Skin of body (tissue), 2 donors: Measurements from ENCODE around the gene PPP1R37. TPM values are rescaled to one million over a fixed set of nuclear protein-coding genes. Genes with fewer than 3 reads are reported as not detected.

Experiments used
- DNase-seq: peaks from one replicate; lab custom pipeline; 2025; lab: John Stamatoyannopoulos, UW
- total RNA-seq: library from RNA; depleted of rRNA; stranded (reverse); fragments of >200 nt; gene quantifications from one replicate; pipeline ENCODE4 v1.2.3, GENCODE V29; 2014

The PPP1R37 gene
- total RNA-seq, 1 donor from 2014 or later = 15.7 TPM

DNA sequence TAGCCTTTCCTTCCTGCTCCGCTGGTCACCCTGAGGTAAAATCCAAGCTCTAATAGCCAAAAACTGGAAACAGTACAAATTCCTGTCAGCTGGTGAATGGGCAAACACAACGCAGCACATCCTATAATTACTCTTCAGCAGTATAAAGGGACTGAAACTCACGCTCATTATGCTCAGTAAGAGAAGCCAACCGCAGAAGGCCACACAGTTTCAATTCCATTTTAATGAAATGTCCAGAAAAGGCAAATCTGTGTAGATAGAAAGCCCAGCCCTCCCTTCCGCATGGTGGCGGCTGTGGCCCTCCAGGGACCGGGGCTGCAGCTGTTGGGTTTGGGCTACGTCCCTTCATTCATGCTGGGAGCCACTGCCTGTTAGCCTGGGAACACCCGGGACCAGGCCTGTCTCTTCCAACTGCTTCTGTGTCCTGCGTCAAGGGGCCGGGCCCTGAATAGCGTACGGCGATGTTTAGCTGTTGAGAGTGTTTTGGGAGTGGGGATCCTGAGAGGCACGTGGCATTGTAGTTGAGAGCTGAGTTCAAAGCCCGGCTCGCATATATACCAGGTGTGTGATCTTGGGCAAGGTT lies 44.3 kb downstream of the PPP1R37 start:
- DNase-seq = no peak

DNA sequence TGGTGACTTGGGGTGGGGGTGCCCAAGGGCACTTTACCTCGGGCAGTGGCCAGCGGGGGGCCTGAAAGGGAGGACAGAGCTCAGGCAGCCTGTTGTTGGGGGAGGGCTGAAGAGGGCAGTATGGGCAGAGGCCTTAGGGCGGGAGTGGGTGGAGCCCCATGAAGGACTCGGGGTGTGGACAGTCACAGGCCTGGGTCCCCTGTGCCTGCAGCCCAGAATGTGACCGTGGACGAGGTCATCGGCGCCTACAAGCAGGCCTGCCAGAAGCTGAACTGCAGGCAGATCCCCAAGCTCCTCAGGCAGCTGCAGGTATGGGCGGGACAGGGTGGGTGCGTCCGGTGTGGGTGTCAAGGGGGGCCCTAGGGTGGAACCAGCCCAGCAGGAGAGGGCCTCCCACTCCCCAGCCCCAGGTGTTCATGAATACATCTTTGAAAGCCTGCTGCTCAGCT lies 45.3 kb downstream of the PPP1R37 start:
- no peak for DNase-seq

DNA sequence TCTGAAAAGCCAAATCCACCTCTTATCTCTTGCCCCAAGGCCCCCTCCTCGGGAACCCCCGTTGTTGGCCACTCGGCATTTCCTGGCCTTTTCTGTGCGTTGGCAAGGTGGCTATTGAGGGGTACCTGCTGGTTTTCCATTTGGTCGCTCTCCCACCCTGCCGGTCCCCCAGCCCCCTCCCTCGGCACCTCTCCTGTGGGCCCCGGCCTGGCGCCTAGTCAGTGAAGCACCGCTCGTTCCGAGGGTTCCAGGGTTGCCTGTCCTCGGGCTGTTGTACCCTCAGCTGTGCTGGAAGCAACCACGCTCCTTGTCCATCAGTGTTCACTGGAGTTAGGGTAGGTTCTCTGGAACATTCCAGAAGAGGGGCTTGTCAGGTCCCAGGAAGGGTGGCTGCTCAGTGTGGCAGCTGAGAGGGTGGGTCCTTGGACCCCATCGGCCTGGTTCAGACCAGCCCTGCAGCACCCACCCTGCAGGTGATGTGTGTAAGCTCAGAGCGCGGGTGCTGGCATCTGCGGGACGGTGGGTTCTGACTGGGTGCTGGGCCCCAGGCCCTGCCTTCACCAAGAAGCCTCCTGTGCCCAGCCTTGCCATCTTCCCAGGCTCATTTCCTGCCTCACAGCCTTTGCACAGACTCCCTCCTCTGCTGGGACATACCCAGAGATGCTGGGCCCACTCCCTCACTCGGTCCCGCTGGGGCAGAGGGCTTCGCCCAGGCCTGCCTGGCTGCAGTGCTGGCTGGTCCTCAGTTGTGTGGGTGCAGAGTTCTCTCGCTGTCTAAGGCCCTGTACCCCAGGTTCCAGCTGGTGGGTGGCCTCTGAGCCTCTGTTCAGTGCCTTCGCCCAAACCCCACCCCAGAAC lies 46.5 kb downstream of the PPP1R37 start:
- no peak for DNase-seq

DNA sequence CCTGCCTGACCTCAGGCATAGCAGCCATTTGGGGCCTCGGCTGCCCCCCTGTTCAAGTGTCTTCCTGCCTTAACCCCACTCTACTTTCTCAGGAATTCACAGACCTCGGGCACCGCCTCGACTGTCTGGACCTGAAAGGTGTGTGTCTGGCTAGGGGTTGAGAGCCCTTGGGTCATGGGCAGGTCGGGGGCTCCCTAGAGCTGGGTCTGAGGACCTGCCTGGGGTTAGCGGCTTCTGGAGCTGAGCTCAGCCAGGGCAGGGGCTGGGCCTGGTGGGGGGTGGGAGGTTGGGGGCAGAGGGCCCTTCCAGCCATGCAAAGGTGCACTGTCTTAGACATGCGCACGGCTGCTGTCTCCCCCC lies 47.1 kb downstream of the PPP1R37 start:
- no peak for DNase-seq

DNA sequence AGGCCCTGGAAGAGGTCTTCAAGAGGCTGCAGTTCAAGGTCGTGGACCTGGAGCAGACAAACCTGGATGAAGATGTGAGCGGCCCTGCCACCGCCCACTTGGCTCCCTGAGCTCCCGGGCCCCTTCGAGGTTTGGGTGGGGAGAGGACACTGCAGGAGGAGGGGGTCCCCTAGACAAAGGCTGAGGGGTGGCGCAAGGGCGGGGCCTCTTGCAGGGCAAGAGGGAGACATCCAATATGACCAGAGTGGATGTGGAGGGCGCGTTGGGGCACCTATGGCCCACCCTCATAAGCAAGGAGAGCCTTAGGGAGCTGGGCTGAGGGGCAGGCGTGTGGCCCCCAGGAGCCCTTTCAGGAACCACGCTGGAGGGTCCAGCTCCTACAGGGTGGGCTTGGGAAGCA lies 47.6 kb downstream of the PPP1R37 start:
- no peak for DNase-seq

DNA sequence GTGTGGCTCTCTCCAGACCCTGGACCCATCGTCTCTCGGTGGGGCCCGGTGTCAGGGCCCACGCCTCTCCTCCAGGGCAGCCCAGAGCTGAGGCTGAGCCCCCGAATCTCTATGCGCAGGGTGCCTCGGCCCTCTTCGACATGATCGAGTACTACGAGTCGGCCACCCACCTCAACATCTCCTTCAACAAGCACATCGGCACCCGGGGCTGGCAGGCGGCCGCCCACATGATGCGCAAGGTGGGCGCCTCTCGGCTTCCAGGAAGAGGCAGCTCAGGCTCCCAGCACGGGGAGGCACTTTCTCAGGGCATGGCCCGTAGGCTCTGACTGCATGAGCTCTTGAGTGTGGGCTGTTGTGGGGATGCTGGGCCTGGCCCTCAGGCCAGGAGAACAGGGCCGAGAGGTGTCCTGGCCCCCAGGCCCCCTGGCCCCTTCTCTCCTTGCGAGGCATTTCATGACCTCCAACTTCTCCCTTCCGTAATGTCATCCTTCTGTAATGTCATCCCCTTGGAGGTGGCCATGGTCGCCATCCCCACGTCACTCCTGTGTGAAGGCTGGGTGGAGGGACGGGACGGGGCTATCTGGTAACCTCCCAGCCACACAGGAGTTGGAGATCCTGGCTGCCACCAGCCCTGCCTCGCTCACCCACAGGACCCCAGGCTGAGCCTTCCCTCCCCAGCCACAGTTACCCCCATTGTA lies 48.4 kb downstream of the PPP1R37 start:
- no peak for DNase-seq

DNA sequence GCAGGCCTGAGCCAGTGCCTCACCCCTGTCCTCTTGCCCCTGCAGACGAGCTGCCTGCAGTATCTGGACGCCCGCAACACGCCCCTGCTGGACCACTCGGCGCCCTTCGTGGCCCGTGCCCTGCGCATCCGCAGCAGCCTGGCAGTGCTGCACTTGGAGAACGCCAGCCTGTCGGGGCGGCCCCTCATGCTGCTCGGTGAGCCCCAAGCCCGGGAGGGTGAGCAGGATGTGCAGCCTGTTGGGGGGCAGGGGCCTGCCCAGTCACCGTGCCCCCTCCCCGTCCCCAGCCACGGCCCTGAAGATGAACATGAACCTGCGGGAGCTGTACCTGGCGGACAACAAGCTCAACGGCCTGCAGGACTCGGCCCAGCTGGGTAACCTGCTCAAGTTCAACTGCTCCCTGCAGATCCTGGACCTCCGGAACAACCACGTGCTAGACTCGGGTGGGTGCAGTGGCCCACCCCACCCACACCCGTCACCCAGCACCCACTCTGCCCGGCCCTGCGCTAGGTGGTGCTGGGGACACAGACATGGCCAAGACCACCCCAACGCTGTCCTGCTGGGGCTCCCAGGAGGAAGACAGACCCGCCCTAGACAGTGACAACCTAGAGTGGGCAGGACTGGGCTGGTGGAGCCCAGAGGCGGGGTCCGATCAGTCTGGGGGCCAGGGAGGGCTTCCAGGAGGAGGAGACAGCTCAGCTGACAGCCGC lies 49.2 kb downstream of the PPP1R37 start:
- no peak for DNase-seq

DNA sequence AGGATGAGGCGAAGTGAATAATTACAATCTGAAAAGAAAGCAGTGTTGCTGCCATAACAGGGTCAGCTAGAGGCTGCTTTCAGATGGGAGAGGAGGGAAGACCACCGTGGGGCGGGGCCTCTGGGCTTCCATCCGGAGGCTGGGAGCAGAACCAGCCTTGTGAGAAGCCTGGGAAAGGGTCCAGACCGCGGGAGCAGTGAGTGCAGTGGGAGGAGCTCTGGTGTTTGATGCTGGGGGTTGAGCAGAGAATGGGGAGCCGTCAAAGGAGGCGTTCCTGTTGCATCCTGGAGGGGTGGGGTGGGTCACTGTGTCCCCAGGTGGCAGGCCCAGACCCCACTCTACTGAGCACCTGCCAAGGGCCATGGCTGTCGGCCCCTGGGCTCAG lies 49.7 kb downstream of the PPP1R37 start:
- DNase-seq = no peak

DNA sequence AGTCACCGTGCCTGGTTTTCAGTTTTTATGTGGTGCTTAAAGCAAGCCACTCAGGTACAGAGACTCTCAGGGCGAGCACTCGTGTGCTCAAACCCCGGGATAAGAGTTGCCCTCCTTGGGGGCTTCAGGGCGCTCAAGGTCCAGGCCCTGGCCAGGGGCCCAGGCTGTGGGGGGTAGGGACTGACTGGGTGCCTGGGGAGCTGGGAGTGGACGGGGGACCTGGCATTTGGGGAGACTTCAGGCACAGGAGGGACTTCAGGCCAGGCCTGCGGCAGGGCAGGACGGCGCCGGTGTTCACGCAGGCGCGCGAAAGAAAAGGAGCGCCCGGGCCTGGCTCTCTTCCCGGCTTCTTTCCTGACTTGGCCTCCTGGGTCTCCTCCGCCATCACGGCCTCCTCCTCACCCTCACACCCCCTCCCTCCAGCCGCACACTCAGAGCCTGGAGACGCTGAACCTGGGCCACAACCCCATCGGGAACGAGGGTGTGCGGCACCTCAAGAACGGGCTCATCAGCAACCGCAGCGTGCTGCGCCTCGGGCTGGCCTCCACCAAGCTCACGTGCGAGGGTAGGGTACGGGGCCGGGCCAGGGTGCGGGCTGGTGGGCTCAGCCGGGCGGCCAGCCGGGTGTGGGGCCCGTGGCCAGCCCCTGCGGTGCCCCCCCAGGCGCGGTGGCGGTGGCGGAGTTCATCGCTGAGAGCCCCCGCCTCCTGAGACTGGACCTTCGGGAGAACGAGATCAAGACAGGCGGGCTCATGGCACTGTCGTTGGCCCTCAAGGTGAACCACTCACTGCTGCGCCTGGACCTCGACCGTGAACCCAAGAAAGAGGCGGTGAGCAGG lies 51.7 kb downstream of the PPP1R37 start:
- DNase-seq = no peak

DNA sequence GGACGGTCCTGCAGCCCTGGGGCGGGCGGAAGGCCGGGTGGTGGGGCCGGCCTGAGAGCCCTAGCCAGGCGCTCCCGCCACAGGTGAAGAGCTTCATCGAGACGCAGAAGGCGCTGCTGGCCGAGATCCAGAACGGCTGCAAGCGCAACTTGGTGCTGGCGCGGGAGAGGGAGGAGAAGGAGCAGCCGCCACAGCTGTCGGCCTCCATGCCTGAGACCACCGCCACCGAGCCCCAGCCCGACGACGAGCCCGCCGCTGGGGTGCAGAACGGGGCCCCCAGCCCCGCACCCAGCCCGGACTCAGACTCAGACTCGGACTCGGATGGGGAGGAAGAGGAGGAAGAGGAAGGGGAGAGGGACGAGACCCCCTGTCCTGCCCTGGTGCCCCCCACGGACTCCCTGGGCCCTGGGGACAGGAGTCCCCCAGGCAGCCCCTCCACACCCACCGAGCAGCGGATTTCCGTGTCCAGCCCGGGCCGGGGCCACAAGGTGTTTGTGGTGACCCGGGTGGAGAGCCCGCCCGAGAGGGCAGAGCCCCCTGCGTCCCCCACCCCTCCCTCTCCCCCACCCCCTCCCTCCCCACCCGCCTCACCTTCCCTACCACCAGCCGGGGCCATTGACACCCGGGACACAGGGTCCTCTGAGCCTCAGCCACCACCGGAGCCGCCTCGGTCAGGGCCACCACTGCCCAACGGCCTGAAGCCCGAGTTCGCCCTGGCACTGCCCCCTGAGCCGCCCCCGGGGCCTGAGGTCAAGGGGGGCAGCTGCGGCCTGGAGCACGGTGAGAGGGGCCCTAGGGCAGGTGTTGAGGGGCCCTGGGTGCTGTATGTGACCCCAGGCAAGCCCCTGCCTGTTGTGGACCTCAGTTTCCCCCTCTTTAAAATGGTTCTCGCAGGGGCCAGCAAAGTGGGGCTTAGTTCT lies 52.6 kb downstream of the PPP1R37 start:
- DNase-seq = no peak

DNA sequence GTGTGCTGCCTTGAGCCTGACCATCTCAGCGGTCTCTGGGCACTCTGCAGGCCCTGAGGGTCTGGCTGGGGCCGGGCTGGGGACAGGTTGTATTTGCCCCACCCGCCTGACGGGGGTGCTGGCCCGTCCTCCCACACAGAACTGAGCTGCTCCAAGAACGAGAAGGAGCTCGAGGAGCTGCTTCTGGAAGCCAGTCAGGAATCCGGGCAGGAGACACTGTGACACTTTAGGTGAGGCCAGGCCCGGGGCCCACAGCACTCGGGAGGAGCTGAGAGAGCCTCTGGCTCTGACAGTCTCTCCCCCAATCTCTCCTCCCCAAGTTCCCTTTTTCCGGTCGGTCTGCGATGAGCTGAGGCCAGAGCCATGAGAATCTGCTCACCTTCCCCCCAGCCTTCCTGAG lies 53.3 kb downstream of the PPP1R37 start:
- DNase-seq = no peak

DNA sequence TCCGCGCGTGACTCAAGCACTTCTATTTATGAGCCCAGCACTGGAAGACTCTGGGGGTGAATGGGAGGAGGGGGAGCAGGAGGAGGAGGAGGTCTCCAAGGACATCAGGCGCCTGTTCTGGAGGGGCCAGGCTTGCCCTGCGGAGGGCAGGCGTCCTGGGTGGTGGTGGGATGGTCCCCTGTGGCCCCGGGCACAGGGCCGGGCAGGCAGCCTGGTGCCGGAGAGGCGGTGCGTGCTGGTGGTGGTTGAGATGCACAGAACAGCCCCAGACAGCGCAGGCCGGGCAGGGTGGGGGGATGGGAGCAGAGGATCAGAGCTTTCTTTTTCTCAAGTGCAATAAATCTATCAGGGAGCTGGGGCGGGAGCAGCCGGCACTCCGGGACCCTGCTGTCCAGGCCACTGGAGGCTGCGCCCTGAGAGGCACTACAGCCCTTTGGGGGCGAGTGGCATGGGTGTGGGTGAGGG lies 53.8 kb downstream of the PPP1R37 start:
- no peak for DNase-seq

DNA sequence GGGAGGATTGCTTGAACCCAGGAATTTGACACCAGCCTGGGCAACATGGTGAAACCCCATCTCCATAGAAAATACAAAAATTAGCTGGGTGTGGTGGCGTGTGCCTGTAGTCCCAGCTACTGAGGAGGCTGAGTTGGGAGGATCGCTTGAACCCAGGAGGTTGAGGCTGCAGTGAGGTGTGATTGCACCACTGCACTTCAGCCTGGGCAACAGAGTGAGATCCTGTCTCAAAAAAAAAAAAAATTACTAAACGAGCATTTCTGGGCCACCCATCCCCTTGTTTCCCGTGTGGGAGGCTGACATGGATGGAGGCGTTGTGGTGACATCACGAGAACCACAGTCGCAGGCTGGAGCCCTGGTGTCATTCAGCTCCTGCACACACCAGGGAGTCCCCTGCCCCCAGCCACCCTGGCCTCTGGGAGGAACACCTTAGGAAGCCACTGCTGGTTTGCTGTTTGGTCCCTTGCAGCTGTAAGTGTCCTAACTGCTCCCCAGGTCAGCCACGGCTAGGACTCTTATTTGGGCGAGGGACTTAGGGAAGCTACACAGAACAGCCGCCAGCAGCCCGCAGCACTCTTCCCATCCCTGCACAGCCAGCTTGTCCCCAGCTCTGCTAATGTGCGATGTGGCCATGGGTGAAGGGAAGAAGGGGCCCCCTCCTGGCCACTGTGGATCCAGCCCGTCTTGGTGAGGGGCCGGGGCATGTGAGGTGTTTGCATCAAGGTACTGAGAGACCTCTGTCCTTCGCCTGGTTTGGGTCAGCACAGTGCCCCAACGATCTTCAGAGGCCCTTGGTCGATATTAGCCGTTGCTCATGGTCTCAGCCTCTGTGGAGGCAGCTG lies 55.1 kb downstream of the PPP1R37 start:
- DNase-seq = no peak

DNA sequence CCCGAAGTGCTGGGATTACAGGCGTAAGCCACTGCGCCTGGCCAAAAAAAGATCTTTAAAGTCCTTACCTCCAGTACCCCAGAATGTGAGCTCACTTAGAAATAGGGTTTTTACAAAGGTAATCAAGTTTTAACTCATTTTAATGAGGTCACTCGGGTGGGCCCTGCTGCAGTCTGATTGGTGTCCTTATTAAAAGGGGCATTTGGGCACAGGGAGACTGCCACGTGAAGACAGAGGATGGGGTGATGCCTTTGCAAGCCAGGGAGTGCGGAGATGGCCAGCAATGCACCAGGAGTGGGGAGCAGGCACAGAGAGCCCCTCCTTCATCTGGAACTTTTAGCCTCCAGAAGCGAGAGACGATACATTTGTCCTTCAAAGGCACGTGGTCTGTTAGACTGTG lies 56.1 kb downstream of the PPP1R37 start:
- no peak for DNase-seq

DNA sequence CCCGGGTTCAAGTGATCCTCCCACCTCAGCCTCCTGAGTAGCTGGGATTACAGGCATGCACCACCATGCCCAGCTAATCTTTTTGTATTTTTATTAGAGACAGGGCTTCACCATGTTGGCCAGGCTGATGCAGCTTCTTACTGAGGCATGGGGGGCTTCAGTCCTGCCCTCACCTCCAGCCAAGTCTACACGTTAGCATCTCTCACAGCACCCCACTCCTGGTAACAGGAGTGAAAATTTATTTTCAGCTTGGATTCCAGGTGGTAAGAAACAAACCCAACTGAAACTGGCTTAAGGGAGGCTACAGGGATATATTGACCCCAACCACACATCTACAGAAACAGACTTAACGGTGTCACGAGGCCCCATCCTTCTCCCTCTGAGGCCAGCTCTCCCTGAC lies 57.2 kb downstream of the PPP1R37 start:
- DNase-seq = no peak

DNA sequence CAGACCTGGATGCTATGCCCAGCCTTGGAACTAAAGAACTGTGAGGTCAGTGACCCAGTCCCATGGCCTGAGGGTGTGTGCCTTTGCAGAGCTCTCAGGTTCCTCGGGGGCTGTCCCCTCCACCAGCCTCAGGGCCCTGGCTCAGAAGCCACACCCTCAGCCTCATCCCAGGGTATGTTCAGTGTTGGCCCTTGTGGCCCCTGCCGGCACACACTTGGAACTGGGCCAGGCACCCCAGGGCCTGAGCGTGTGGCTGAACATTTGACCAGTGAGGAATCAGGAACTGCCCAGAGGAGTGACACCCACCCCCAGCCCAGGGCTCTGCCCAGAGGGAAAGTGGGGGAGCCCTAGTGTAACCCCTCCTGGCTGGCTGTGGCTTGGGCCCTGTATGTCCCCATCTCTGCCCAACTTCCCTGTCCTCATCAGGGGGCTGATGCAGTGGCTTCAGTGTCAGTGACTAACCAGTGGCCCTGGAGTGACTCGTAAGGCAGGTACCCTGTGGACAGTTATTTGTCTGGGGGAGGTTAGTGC lies 57.8 kb downstream of the PPP1R37 start:
- DNase-seq = no peak

DNA sequence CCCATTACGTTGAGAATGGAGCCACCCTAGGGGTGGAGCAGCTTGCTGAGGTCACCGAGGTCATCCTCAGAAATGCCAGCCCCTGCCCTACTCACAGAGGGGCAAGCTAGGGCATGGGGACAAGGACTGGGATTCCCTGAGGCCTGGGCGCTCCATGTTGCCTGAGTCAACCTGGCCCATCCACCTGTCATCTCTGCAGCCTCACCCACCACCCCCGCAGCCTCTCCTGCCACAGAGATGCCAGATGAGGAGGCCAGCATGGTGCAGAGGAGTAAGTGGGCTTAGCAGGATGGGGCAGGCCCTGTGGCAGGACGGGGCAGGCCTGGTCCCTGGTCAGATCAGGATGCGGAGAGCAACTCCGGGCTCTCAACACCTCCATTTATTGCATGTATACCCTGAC lies 58.3 kb downstream of the PPP1R37 start:
- DNase-seq = no peak

DNA sequence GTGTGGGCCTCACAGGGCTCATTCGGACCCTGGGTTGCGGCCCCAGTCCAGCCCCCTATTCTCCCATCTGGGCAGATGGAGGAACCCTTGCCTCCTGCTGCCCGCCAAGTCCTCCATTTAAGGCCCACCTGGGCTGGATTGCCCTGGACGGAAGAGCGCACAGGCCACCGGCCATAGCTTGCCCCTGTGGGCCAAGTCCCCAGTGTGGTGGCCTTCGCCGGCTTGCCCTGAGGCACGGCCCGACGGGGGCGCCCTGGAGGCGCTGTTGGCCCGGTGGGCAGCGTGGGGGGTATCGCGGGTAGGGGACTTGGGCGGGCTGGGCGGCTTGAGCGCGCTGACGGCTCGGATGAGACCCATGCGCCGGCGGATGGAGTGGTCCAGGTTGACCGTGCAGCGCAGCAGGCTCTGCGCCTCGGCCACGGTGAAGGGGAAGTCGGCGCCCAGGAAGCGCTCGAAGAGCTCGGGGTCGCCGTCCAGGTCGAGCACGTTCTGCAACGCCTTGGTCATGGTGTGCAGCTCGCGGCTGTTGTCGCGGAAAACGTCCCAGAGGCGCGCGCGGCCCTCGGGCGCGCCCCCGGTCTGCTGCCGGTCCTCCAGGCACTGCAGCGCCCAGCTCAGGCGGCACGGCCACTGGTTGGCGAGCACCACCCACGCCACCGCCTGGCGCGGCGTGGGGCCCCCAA lies 59.0 kb downstream of the PPP1R37 start:
- DNase-seq = no peak
